ENCODE measurements around the gene AAR2. TPM values are rescaled to one million over a fixed set of nuclear protein-coding genes. Genes with fewer than 3 reads are reported as not detected.

Gene AAR2
- total RNA-seq, 1 experiment from 2014 or later = 22.5 TPM

- TF ChIP-seq HMGXB4 (CRISPR knock-in tag; IDR thresholded peaks at IDR 0.05) = no peak
- TF ChIP-seq USF2 (CRISPR knock-in tag; IDR thresholded peaks at IDR 0.05) = no peak
- TF ChIP-seq ZNF416 (CRISPR knock-in tag; IDR thresholded peaks at IDR 0.05) = no peak
- no peak for TF ChIP-seq PRDM15 (CRISPR knock-in tag; IDR thresholded peaks at IDR 0.05)
- no peak for TF ChIP-seq FOXP4 (CRISPR knock-in tag; IDR thresholded peaks at IDR 0.05)
- no peak for TF ChIP-seq ETV6 (CRISPR knock-in tag; IDR thresholded peaks at IDR 0.05)
- TF ChIP-seq RELA (CRISPR knock-in tag; IDR thresholded peaks at IDR 0.05; ENCODE audit: borderline replicate concordance) = no peak
- no peak for TF ChIP-seq NFATC4 (CRISPR knock-in tag; IDR thresholded peaks at IDR 0.05)
- no peak for TF ChIP-seq SMAD3 (CRISPR knock-in tag; IDR thresholded peaks at IDR 0.05; ENCODE audit: borderline replicate concordance)
- no peak for TF ChIP-seq ERG (CRISPR knock-in tag; IDR thresholded peaks at IDR 0.05)
- no peak for TF ChIP-seq SOX15 (CRISPR knock-in tag; IDR thresholded peaks at IDR 0.05)
Measured at GRCh38 chr20:36216314-36217025, 19.8 kb upstream of the AAR2 start (continued).

- Mint-ChIP-seq H3K9me3 (no peaks in the 10 kb centered on the region), H3K27me3 (ENCODE audit: low read depth) (no peaks in the 10 kb centered on the region), H3K27ac (peak overlapping the region; percentile 40), H3K4me1 (no peaks in the 10 kb centered on the region; the same call in 1 of the 2 replicates), H3K36me3 (no peaks in the 10 kb centered on the region), H3K4me3 (no peak overlapping the region)
- ATAC-seq (peak; percentile 98), DNase-seq (ENCODE audit: low spot score) (peak; percentile 74)
- ChIA-PET POLR2A (no interaction called here), CTCF (interaction anchor here (0.9 to 4.1 kb wide), 12 partner anchors 14 to 226 kb away, joined by 3 to 31 read pairs (median 6); no protein-coding TSS in a partner anchor)
- 0 out of 2 replicates have a peak, but pooled peaks have one; percentile 36 for TF ChIP-seq CTCF (IDR thresholded peaks at IDR 0.05)
- TF ChIP-seq CREM (CRISPR knock-in tag; IDR thresholded peaks at IDR 0.05) = no peak
- no peak for TF ChIP-seq SMAD3 (CRISPR knock-in tag; IDR thresholded peaks at IDR 0.05; ENCODE audit: borderline replicate concordance)
Measured at GRCh38 chr20:36217226-36217625, 19.1 kb upstream of the AAR2 start.
